ENCODE results near the gene ABHD17B. TPM values are rescaled to one million over a fixed set of nuclear protein-coding genes. Genes with fewer than 3 reads are reported as not detected.

The ABHD17B gene
- total RNA-seq, 2 experiments from 2014 or later: 31.0 to 47.7 TPM

- BruUV-seq (replicated peaks): no TSS peak
- peaks cover 100% of the 10 kb centered on the region for H3K79me2 ChIP-seq (ENCODE audit: insufficient read depth, low read depth, low read length)
- no peaks in the 10 kb centered on the region; the same call in 1 of the 2 replicates for H4K20me1 ChIP-seq (ENCODE audit: insufficient read depth, low read length)
- no peak for DNase-seq (ENCODE audit: low spot score)
- no peak overlapping the region for H2AFZ ChIP-seq (ENCODE audit: low read length)
- H3K4me2 ChIP-seq (ENCODE audit: low read length): peak overlapping the region; percentile 59
- H3K4me1 ChIP-seq (ENCODE audit: insufficient read depth, low read length, poor library complexity, severe bottlenecking): peaks cover 79% of the 10 kb centered on the region
- peak overlapping the region; percentile 31 for H3K4me3 ChIP-seq (ENCODE audit: low read depth, low read length, poor library complexity, severe bottlenecking)
- ChIA-PET CTCF (ENCODE audit: unreplicated experiment) (interaction anchor here (1.6 kb wide), 1 partner anchor 10 kb away, joined by 4 read pairs; no protein-coding TSS in a partner anchor), POLR2A (interaction anchor here (0.6 to 5.8 kb wide), 9 partner anchors 11 to 138 kb away, joined by 3 to 99 read pairs (median 6); partner anchors contain the start of genes ABHD17B and C9orf85)
- no peaks in the 10 kb centered on the region for H3K9me2 ChIP-seq (ENCODE audit: insufficient read depth, low read length)
- H3K9me3 ChIP-seq (ENCODE audit: low read length): peaks cover 31% of the 10 kb centered on the region
- intact Hi-C loops (cut with micrococcal nuclease; ENCODE audit: unreplicated experiment): loop anchor here (2.0 kb wide), 1 partner anchor 13 kb away; no protein-coding TSS in a partner anchor
- no peak for TF ChIP-seq EZH2phosphoT487 (IDR thresholded peaks at IDR 0.05; ENCODE audit: borderline replicate concordance, low read depth, low read length)
- TF ChIP-seq, protein P1, sequence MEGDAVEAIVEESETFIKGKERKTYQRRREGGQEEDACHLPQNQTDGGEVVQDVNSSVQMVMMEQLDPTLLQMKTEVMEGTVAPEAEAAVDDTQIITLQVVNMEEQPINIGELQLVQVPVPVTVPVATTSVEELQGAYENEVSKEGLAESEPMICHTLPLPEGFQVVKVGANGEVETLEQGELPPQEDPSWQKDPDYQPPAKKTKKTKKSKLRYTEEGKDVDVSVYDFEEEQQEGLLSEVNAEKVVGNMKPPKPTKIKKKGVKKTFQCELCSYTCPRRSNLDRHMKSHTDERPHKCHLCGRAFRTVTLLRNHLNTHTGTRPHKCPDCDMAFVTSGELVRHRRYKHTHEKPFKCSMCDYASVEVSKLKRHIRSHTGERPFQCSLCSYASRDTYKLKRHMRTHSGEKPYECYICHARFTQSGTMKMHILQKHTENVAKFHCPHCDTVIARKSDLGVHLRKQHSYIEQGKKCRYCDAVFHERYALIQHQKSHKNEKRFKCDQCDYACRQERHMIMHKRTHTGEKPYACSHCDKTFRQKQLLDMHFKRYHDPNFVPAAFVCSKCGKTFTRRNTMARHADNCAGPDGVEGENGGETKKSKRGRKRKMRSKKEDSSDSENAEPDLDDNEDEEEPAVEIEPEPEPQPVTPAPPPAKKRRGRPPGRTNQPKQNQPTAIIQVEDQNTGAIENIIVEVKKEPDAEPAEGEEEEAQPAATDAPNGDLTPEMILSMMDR (conservative IDR thresholded peaks at IDR 0.05; ENCODE audit: low read length): no peak
- H3K27ac ChIP-seq (ENCODE audit: low read depth, low read length, poor library complexity, severe bottlenecking): peak overlapping the region; percentile 94
- peaks cover 53% of the 10 kb centered on the region for H3K36me3 ChIP-seq (ENCODE audit: insufficient read depth, low read length)
Measured at GRCh38 chr9:71887362-71887761, 23.6 kb downstream of the ABHD17B start.

- ChIA-PET POLR2A (interaction anchor here (0.5 to 5.8 kb wide), 7 partner anchors 11 to 84 kb away, joined by 3 to 99 read pairs (median 6); partner anchors contain the start of genes ABHD17B and C9orf85), CTCF (ENCODE audit: unreplicated experiment) (interaction anchor here (1.6 kb wide), 1 partner anchor 10 kb away, joined by 4 read pairs; no protein-coding TSS in a partner anchor)
- Histone ChIP-seq H3K4me1 (ENCODE audit: insufficient read depth, low read length, poor library complexity, severe bottlenecking) (peaks cover 71% of the 10 kb centered on the region), H3K9me2 (ENCODE audit: insufficient read depth, low read length) (no peaks in the 10 kb centered on the region), H3K36me3 (ENCODE audit: insufficient read depth, low read length) (peaks cover 61% of the 10 kb centered on the region), H4K20me1 (ENCODE audit: insufficient read depth, low read length) (no peaks in the 10 kb centered on the region; the same call in 1 of the 2 replicates), H3K4me2 (ENCODE audit: low read length) (peak overlapping the region; percentile 60), H3K4me3 (ENCODE audit: low read depth, low read length, poor library complexity, severe bottlenecking) (peak overlapping the region; percentile 40), H3K9me3 (ENCODE audit: low read length) (peaks cover 39% of the 10 kb centered on the region), H3K27ac (ENCODE audit: low read depth, low read length, poor library complexity, severe bottlenecking) (peak overlapping the region; percentile 94), H2AFZ (ENCODE audit: low read length) (no peak overlapping the region), H3K79me2 (ENCODE audit: insufficient read depth, low read depth, low read length) (peaks cover 100% of the 10 kb centered on the region)
- intact Hi-C loops (cut with micrococcal nuclease; ENCODE audit: unreplicated experiment): loop anchor here (2.0 kb wide), 1 partner anchor 14 kb away; no protein-coding TSS in a partner anchor
- TF ChIP-seq, protein P1 (conservative IDR thresholded peaks at IDR 0.05; ENCODE audit: low read length): no peak
- no peak for TF ChIP-seq EZH2phosphoT487 (IDR thresholded peaks at IDR 0.05; ENCODE audit: borderline replicate concordance, low read depth, low read length)
- no TSS peak for BruUV-seq (replicated peaks)
- peak; percentile 71 for DNase-seq (ENCODE audit: low spot score)
Measured at GRCh38 chr9:71886541-71886940, 24.5 kb downstream of the ABHD17B start.

GRCh38 chr9:71886015-71886414 lies 25.0 kb downstream of the ABHD17B start:
- H3K4me1 ChIP-seq (ENCODE audit: insufficient read depth, low read length, poor library complexity, severe bottlenecking): peaks cover 66% of the 10 kb centered on the region
- CTCF ChIA-PET (ENCODE audit: unreplicated experiment): interaction anchor here (1.6 kb wide), 1 partner anchor 11 kb away, joined by 4 read pairs; no protein-coding TSS in a partner anchor
- peaks cover 100% of the 10 kb centered on the region for H3K79me2 ChIP-seq (ENCODE audit: insufficient read depth, low read depth, low read length)
- H2AFZ ChIP-seq (ENCODE audit: low read length): no peak overlapping the region
- intact Hi-C loops (cut with micrococcal nuclease; ENCODE audit: unreplicated experiment): loop anchor here (2.0 kb wide), 1 partner anchor 15 kb away; no protein-coding TSS in a partner anchor
- peaks cover 44% of the 10 kb centered on the region for H3K9me3 ChIP-seq (ENCODE audit: low read length)
- TF ChIP-seq EZH2phosphoT487 (IDR thresholded peaks at IDR 0.05; ENCODE audit: borderline replicate concordance, low read depth, low read length): no peak
- TF ChIP-seq, protein P1 (conservative IDR thresholded peaks at IDR 0.05; ENCODE audit: low read length): no peak
- no TSS peak for BruUV-seq (replicated peaks)
- peak overlapping the region; percentile 60 for H3K4me2 ChIP-seq (ENCODE audit: low read length)
- H3K9me2 ChIP-seq (ENCODE audit: insufficient read depth, low read length): no peaks in the 10 kb centered on the region
- peak overlapping the region; percentile 94 for H3K27ac ChIP-seq (ENCODE audit: low read depth, low read length, poor library complexity, severe bottlenecking)
- no peak for DNase-seq (ENCODE audit: low spot score)
- no peaks in the 10 kb centered on the region; the same call in 1 of the 2 replicates for H4K20me1 ChIP-seq (ENCODE audit: insufficient read depth, low read length)
- peak overlapping the region; percentile 40 for H3K4me3 ChIP-seq (ENCODE audit: low read depth, low read length, poor library complexity, severe bottlenecking)
- peaks cover 63% of the 10 kb centered on the region for H3K36me3 ChIP-seq (ENCODE audit: insufficient read depth, low read length)
- POLR2A ChIA-PET: interaction anchor here (0.5 to 5.8 kb wide), 7 partner anchors 10 to 85 kb away, joined by 3 to 99 read pairs (median 6); partner anchors contain the start of genes ABHD17B and C9orf85

All from OCI-LY7 (cell line).